Measurements from ENCODE around the gene SLC35F1. TPM values are rescaled to one million over a fixed set of nuclear protein-coding genes. Genes with fewer than 3 reads are reported as not detected.

Gene SLC35F1
- polyA plus RNA-seq, 1 donor (not counting 4 experiments of a cell fraction or from before 2014, with no cell fraction given) = not detected

- no peaks in the 10 kb centered on the region for H3K9me3 ChIP-seq (ENCODE audit: control insufficient read depth, low read depth, low read length)
Observed at GRCh38 chr6:118086159-118086558, 179.1 kb downstream of the SLC35F1 start.

GRCh38 chr6:118092086-118092485, 185.0 kb downstream of the SLC35F1 start:
- FAIRE-seq = no peak
- Histone ChIP-seq H3K4me1 (ENCODE audit: control insufficient read depth, extremely low read depth, insufficient read depth, low read length) (no peaks in the 10 kb centered on the region), H3K4me2 (ENCODE audit: control insufficient read depth, extremely low read depth, insufficient read depth, low read depth, low read length) (no peak overlapping the region), H3K9me1 (ENCODE audit: control insufficient read depth, extremely low read depth, insufficient read depth, low read length) (no peaks in the 10 kb centered on the region), H3K4me3 (ENCODE audit: control insufficient read depth in 2 of 3, extremely low read depth in 1 of 3, insufficient read depth in 2 of 3, low read depth in 1 of 3, low read length in 3 of 3) (no peak overlapping the region), H3K36me3 (ENCODE audit: control insufficient read depth in 2 of 2, extremely low read depth in 1 of 2, insufficient read depth in 2 of 2, low read length in 2 of 2) (no peaks in the 10 kb centered on the region), H3K27ac (ENCODE audit: control insufficient read depth, insufficient read depth, low read length) (no peak overlapping the region), H3K27me3 (ENCODE audit: control insufficient read depth, extremely low read depth, insufficient read depth, low read length) (no peaks in the 10 kb centered on the region), H2AFZ (ENCODE audit: control insufficient read depth, low read length) (no peak overlapping the region), H3K9me3 (ENCODE audit: control insufficient read depth, low read depth, low read length) (no peaks in the 10 kb centered on the region), H3K9ac (ENCODE audit: control insufficient read depth, extremely low read depth, insufficient read depth, low read length) (no peak overlapping the region), H3K79me2 (ENCODE audit: control insufficient read depth, insufficient read depth, low read length) (no peaks in the 10 kb centered on the region), H4K20me1 (ENCODE audit: control insufficient read depth, extremely low read depth, insufficient read depth, low read length) (no peaks in the 10 kb centered on the region)
- TF ChIP-seq EZH2 (IDR thresholded peaks at IDR 0.05; ENCODE audit: low read length) (no peak), CTCF (optimal IDR thresholded peaks at IDR 0.05 in 1 of 3, IDR thresholded peaks at IDR 0.05 in 1 of 3, conservative IDR thresholded peaks at IDR 0.05 in 1 of 3; ENCODE audit: extremely low read depth in 1 of 3, insufficient read depth in 2 of 3, low read length in 3 of 3) (no peak)
- no peak for DNase-seq (ENCODE audit: low read depth, low spot score)
- dilution Hi-C loops (cut with MboI; ENCODE audit: extremely low pct_ligation_motif_present, low sequenced_read_pairs) = no loop called here

More at GRCh38 chr6:118086159-118086558, 179.1 kb downstream of the SLC35F1 start:
- FAIRE-seq = no peak
- DNase-seq (ENCODE audit: low read depth, low spot score) = no peak
- Histone ChIP-seq H3K27me3 (ENCODE audit: control insufficient read depth, extremely low read depth, insufficient read depth, low read length) (no peaks in the 10 kb centered on the region), H3K79me2 (ENCODE audit: control insufficient read depth, insufficient read depth, low read length) (no peaks in the 10 kb centered on the region), H3K4me2 (ENCODE audit: control insufficient read depth, extremely low read depth, insufficient read depth, low read depth, low read length) (no peak overlapping the region), H2AFZ (ENCODE audit: control insufficient read depth, low read length) (no peak overlapping the region), H3K9ac (ENCODE audit: control insufficient read depth, extremely low read depth, insufficient read depth, low read length) (no peak overlapping the region), H3K27ac (ENCODE audit: control insufficient read depth, insufficient read depth, low read length) (no peak overlapping the region), H3K9me1 (ENCODE audit: control insufficient read depth, extremely low read depth, insufficient read depth, low read length) (no peaks in the 10 kb centered on the region), H4K20me1 (ENCODE audit: control insufficient read depth, extremely low read depth, insufficient read depth, low read length) (no peaks in the 10 kb centered on the region), H3K4me1 (ENCODE audit: control insufficient read depth, extremely low read depth, insufficient read depth, low read length) (no peaks in the 10 kb centered on the region), H3K36me3 (ENCODE audit: control insufficient read depth in 2 of 2, extremely low read depth in 1 of 2, insufficient read depth in 2 of 2, low read length in 2 of 2) (no peaks in the 10 kb centered on the region), H3K4me3 (ENCODE audit: control insufficient read depth in 2 of 3, extremely low read depth in 1 of 3, insufficient read depth in 2 of 3, low read depth in 1 of 3, low read length in 3 of 3) (no peak overlapping the region)
- dilution Hi-C loops (cut with MboI; ENCODE audit: extremely low pct_ligation_motif_present, low sequenced_read_pairs) = no loop called here
- TF ChIP-seq CTCF (optimal IDR thresholded peaks at IDR 0.05 in 1 of 3, IDR thresholded peaks at IDR 0.05 in 1 of 3, conservative IDR thresholded peaks at IDR 0.05 in 1 of 3; ENCODE audit: extremely low read depth in 1 of 3, insufficient read depth in 2 of 3, low read length in 3 of 3) = no peak
- TF ChIP-seq EZH2 (IDR thresholded peaks at IDR 0.05; ENCODE audit: low read length) = no peak
